ENCODE data around the gene KDM4B. TPM values are rescaled to one million over a fixed set of nuclear protein-coding genes. Genes with fewer than 3 reads are reported as not detected.

The KDM4B gene
- total and polyA plus RNA-seq, 2 of the 8 experiments (the other 6 are each of a cell fraction or from before 2014, with no cell fraction given): 12.0 to 31.9 TPM

DNA sequence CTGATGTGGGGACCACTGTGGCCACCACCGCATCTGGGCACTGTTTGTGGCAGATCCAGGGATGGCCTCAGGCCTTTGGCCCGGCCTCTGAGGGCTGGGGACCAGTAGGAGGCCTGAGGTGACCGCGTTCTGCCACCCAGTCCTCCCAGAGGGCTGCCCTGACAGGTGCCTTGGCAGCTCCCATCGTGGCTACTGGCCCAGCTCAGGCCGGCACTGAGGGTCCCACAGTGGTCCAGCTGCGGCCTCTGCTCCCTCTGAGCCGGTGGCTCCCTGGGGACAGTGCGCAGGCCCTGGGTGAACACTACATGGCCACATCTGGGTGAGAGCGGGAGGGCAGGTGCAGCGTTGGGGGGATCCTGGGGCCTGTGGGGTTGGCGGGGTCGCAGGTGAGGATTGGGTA lies 61.9 kb downstream of the KDM4B start:
- H3K23me2 ChIP-seq (ENCODE audit: low read depth, low read length): no peaks in the 10 kb centered on the region
- H2BK20ac ChIP-seq (ENCODE audit: low read length): no peak overlapping the region
- no peak overlapping the region for H2AFZ ChIP-seq (ENCODE audit: low read length)
- no peak overlapping the region for H3K4ac ChIP-seq (replicated peaks; ENCODE audit: insufficient read length, low read depth, low read length)
- no peak overlapping the region for H3K18ac ChIP-seq (ENCODE audit: extremely low read depth, low read length)
- no peak overlapping the region for H2BK15ac ChIP-seq (ENCODE audit: low read length)
- ChIA-PET POLR2A (ENCODE audit: partially characterized antibody) (interaction anchor here (1.2 kb wide), 1 partner anchor 122 kb away, joined by 4 read pairs; the partner anchor contains the start of gene UHRF1), CTCF (ENCODE audit: partially characterized antibody) (interaction anchor here (0.9 to 12.0 kb wide), 49 partner anchors 6 to 602 kb away, joined by 3 to 175 read pairs (median 7); partner anchors contain the start of gene KDM4B)
- peaks cover 16% of the 10 kb centered on the region for H3K79me1 ChIP-seq (ENCODE audit: low read depth, low read length)
- H3K4me2 ChIP-seq (ENCODE audit: insufficient read depth in 1 of 2, low read depth in 2 of 2, low read length in 2 of 2): no peak overlapping the region
- no peak overlapping the region for H4K91ac ChIP-seq (replicated peaks; ENCODE audit: insufficient read length, low read length)
- H3K23ac ChIP-seq (ENCODE audit: insufficient read length): no peak overlapping the region
- H4K8ac ChIP-seq (ENCODE audit: extremely low read depth, insufficient read depth, low read length): peak overlapping the region; percentile 45; the same call in 1 of the 2 replicates
- H3K27ac ChIP-seq (ENCODE audit: low read depth, low read length): no peak overlapping the region
- H3K9ac ChIP-seq (replicated peaks in 1 of 4; ENCODE audit: extremely low read depth in 1 of 4, low read depth in 3 of 4, low read length in 3 of 4): no peak overlapping the region
- DNase-seq (ENCODE audit: low read depth in 1 of 2, low spot score in 2 of 2) (no peak), FAIRE-seq (no peak)
- H3K14ac ChIP-seq (ENCODE audit: insufficient read length): no peak overlapping the region
- no peak overlapping the region for H3K4me3 ChIP-seq (ENCODE audit: extremely low read depth in 1 of 4, insufficient read depth in 2 of 4, low read depth in 3 of 4, low read length in 4 of 4)
- H3K27me3 ChIP-seq (replicated peaks in 1 of 4; ENCODE audit: control insufficient read depth in 3 of 4, extremely low read depth in 1 of 4, insufficient read depth in 3 of 4, low read length in 3 of 4): no peaks in the 10 kb centered on the region
- H2BK120ac ChIP-seq (replicated peaks; ENCODE audit: low read depth, low read length): no peak overlapping the region
- H4K20me1 ChIP-seq (replicated peaks in 1 of 2; ENCODE audit: control insufficient read depth in 1 of 2, insufficient read depth in 2 of 2, low read length in 2 of 2): peaks cover 11 to 23% of the 10 kb centered on the region in 2 experiments
- H3K56ac ChIP-seq (replicated peaks; ENCODE audit: insufficient read length, low read depth, low read length): no peak overlapping the region
- no peak overlapping the region for H4K5ac ChIP-seq (ENCODE audit: insufficient read length, low read depth, low read length)
- peaks cover 0 to 4% (median 0%) of the 10 kb centered on the region in 4 experiments; a peak in 1 of 7 replicates for H3K4me1 ChIP-seq (replicated peaks in 1 of 4; ENCODE audit: control insufficient read depth in 3 of 4, insufficient read depth in 4 of 4, low read length in 3 of 4)
- peaks cover 0 to 22% of the 10 kb centered on the region in 2 experiments; a peak in 1 of 4 replicates for H3K79me2 ChIP-seq (ENCODE audit: control insufficient read depth in 1 of 2, insufficient read depth in 2 of 2, low read length in 2 of 2)
- no peak overlapping the region for H2BK12ac ChIP-seq (ENCODE audit: low read depth, low read length)
- H3K36me3 ChIP-seq (ENCODE audit: control insufficient read depth in 2 of 4, insufficient read depth in 4 of 4, low read length in 3 of 4): peaks cover 0 to 13% (median 5%) of the 10 kb centered on the region in 4 experiments; a peak in 2 of 8 replicates
- 86% methylated on average over 13 of the region's 13 CpGs; no CpG with 5 or more reads in 1 of the 2 experiments for WGBS, 2 experiments (ENCODE audit: extremely low coverage in 1 of 2, insufficient coverage in 1 of 2, insufficient read length in 1 of 2, insufficient replicate concordance in 2 of 2, low coverage in 1 of 2, low lambda C conversion rate in 2 of 2, missing lambda C conversion rate in 1 of 2)
- no peak overlapping the region for H2BK5ac ChIP-seq (ENCODE audit: low read depth, low read length)
- H2AK5ac ChIP-seq (ENCODE audit: low read depth, low read length): no peak overlapping the region
- H3K9me3 ChIP-seq (ENCODE audit: insufficient read depth in 2 of 2, low read depth in 1 of 2, low read length in 1 of 2): no peaks in the 10 kb centered on the region
- TF ChIP-seq POU5F1 (IDR thresholded peaks at IDR 0.05; ENCODE audit: low read depth, low read length): no peak
- TF ChIP-seq EZH2 (IDR thresholded peaks at IDR 0.05; ENCODE audit: low read depth, low read length, severe bottlenecking): no peak
- TF ChIP-seq MAFK (IDR thresholded peaks at IDR 0.05; ENCODE audit: low read depth, low read length): no peak
- TF ChIP-seq, protein P1, sequence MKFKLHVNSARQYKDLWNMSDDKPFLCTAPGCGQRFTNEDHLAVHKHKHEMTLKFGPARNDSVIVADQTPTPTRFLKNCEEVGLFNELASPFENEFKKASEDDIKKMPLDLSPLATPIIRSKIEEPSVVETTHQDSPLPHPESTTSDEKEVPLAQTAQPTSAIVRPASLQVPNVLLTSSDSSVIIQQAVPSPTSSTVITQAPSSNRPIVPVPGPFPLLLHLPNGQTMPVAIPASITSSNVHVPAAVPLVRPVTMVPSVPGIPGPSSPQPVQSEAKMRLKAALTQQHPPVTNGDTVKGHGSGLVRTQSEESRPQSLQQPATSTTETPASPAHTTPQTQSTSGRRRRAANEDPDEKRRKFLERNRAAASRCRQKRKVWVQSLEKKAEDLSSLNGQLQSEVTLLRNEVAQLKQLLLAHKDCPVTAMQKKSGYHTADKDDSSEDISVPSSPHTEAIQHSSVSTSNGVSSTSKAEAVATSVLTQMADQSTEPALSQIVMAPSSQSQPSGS (IDR thresholded peaks at IDR 0.05; ENCODE audit: low read length): no peak
- TF ChIP-seq CEBPB (IDR thresholded peaks at IDR 0.05; ENCODE audit: low read depth, low read length): no peak
- TF ChIP-seq JUN (IDR thresholded peaks at IDR 0.05; ENCODE audit: low read depth, low read length): no peak
- TF ChIP-seq NANOG (IDR thresholded peaks at IDR 0.05; ENCODE audit: insufficient read depth, low read depth, low read length, poor library complexity, severe bottlenecking): no peak
- TF ChIP-seq, protein P2, sequence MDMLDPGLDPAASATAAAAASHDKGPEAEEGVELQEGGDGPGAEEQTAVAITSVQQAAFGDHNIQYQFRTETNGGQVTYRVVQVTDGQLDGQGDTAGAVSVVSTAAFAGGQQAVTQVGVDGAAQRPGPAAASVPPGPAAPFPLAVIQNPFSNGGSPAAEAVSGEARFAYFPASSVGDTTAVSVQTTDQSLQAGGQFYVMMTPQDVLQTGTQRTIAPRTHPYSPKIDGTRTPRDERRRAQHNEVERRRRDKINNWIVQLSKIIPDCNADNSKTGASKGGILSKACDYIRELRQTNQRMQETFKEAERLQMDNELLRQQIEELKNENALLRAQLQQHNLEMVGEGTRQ (IDR thresholded peaks at IDR 0.05; ENCODE audit: low read length): no peak
- TF ChIP-seq SAP30 (IDR thresholded peaks at IDR 0.05; ENCODE audit: insufficient read depth, insufficient replicate concordance, low read length): no peak
- TF ChIP-seq ZNF274 (IDR thresholded peaks at IDR 0.05; ENCODE audit: borderline replicate concordance, extremely low read depth, low read length): no peak
- TF ChIP-seq TEAD4 (IDR thresholded peaks at IDR 0.05; ENCODE audit: low read depth, low read length): no peak
